ENCODE data around the gene ZNF341.

- TF ChIP-seq CTCF (IDR thresholded peaks at IDR 0.05; ENCODE audit: poor library complexity, severe bottlenecking), result no peak
- TF ChIP-seq TAF1 (IDR thresholded peaks at IDR 0.05; ENCODE audit: low read depth), result no peak
- no peak for TF ChIP-seq POLR2AphosphoS5 (IDR thresholded peaks at IDR 0.05)
These were observed 34.7 kb upstream of the ZNF341 start for GRCh38 chr20:33697129-33697528.

All from neural cell (in vitro differentiated cells).